Endothelial cell of umbilical vein (primary cell): ENCODE data around the gene MOB4. TPM values are rescaled to one million over a fixed set of nuclear protein-coding genes. Genes with fewer than 3 reads are reported as not detected.

Source experiments
- BruUV-seq: library from RNA; stranded (reverse); fragments of 400-500 nt; replicated peaks from 2 replicates; lab custom pipeline; 2021; lab: Mats Ljungman, UMichigan
- CTCF ChIA-PET: fragments of 300-600, 350-600 bp; sonication (Branson Sonifier 250); formaldehyde crosslinking; loops from one replicate; lab custom pipeline; 2021; ENCODE audit warnings: antibody characterized with exemption, inconsistent platforms; lab: Charles Lee
- POLR2A ChIA-PET: fragments of 300-600, 350-600 bp; sonication (Branson Sonifier 250); formaldehyde crosslinking; loops from one replicate; lab custom pipeline; 2021; ENCODE audit warnings: antibody characterized with exemption, inconsistent platforms; lab: Charles Lee
- DNase-seq: peaks from one replicate; pipeline ENCODE4 v3.0.0-alpha.2; 2011; ENCODE audit warnings: low read depth, low spot score
- FAIRE-seq: peaks from 2 replicates; lab custom pipeline; 2011; peaks lifted over from hg19 to GRCh38; lab: Jason Lieb, UNC
- H2AFZ ChIP-seq: 2 replicates; pipeline ENCODE4 v1.6.0; 2012; ENCODE audit warnings: low read depth, low read length, control low read depth, inconsistent platforms
- H3K27ac ChIP-seq: 2 replicates; pipeline ENCODE4 v1.5.1; 2011; ENCODE audit warnings: low read depth, mild to moderate bottlenecking, control low read depth, low read length, moderate library complexity; ENCODE audit not compliant: insufficient read depth
- H3K27me3 ChIP-seq, 2 experiments: 2 replicates each; pipeline versions ENCODE4 v1.6.0 to v1.6.1; 2011; ENCODE audit warnings: low read length in 2 of 2, mixed read lengths in 1 of 2; ENCODE audit not compliant: control insufficient read depth in 2 of 2, insufficient read depth in 2 of 2
- H3K36me3 ChIP-seq, 2 experiments: 2 replicates in 1 of 2; 3 replicates in 1 of 2; pipeline ENCODE4 v1.5.1; 2011; ENCODE audit warnings: low read length in 2 of 2, mild to moderate bottlenecking in 1 of 2, moderate library complexity in 1 of 2; ENCODE audit not compliant: control insufficient read depth in 2 of 2, insufficient read depth in 2 of 2; ENCODE audit errors: extremely low read depth in 1 of 2
- H3K4me1 ChIP-seq: 3 replicates; pipeline ENCODE4 v1.5.1; 2011; ENCODE audit warnings: mild to moderate bottlenecking, low read length; ENCODE audit not compliant: control insufficient read depth, insufficient read depth; ENCODE audit errors: extremely low read depth
- H3K4me2 ChIP-seq: 2 replicates; pipeline ENCODE4 v1.6.1; 2011; ENCODE audit warnings: low read length, control low read depth, mixed read lengths; ENCODE audit not compliant: insufficient read depth
- H3K4me3 ChIP-seq, 3 experiments: fragments of 200-600 bp in 1 of 3; sonication (generic), shearing (Covaris generic) in 1 of 3; replicated peaks in 1 of 3; 2 replicates each; pipeline ENCODE4 v1.5.1; 2011 to 2016; ENCODE audit warnings: control low read depth in 3 of 3, low read length in 3 of 3, mild to moderate bottlenecking in 2 of 3, inconsistent platforms in 1 of 3, low read depth in 1 of 3, moderate library complexity in 1 of 3; ENCODE audit not compliant: insufficient read depth in 1 of 3
- H3K79me2 ChIP-seq: 2 replicates; pipeline ENCODE4 v1.6.0; 2012; ENCODE audit warnings: low read length, inconsistent platforms; ENCODE audit not compliant: control insufficient read depth, insufficient read depth
- H3K9ac ChIP-seq: replicated peaks from 2 replicates; pipeline ENCODE3; 2011; ENCODE audit warnings: low read length, control low read depth; ENCODE audit not compliant: insufficient read depth; ENCODE audit errors: extremely low read depth
- H3K9me1 ChIP-seq: replicated peaks from 3 replicates; pipeline ENCODE4 v1.6.0; 2011; ENCODE audit warnings: mild to moderate bottlenecking, low read length; ENCODE audit not compliant: control insufficient read depth, insufficient read depth; ENCODE audit errors: extremely low read depth
- H3K9me3 ChIP-seq: replicated peaks from 2 replicates; pipeline ENCODE4 v1.5.1; 2012; ENCODE audit warnings: low read length, inconsistent platforms; ENCODE audit not compliant: control insufficient read depth, insufficient read depth
- H4K20me1 ChIP-seq: replicated peaks from 2 replicates; pipeline ENCODE3; 2011; ENCODE audit warnings: mild to moderate bottlenecking, low read length; ENCODE audit not compliant: control insufficient read depth, insufficient read depth; ENCODE audit errors: extremely low read depth
- CTCF ChIP-seq, 2 donors: IDR thresholded peaks; 1 replicate in 1 of 2; 2 replicates in 1 of 2; pipeline ENCODE4 v1.5.1; 2011; ENCODE audit warnings: low read length in 2 of 2, mild to moderate bottlenecking in 2 of 2, moderate library complexity in 2 of 2, control low read depth in 1 of 2, inconsistent platforms in 1 of 2, low read depth in 1 of 2; ENCODE audit not compliant: insufficient read depth in 1 of 2; ENCODE audit errors: extremely low read depth in 1 of 2
- EZH2 ChIP-seq: IDR thresholded peaks from 2 replicates; pipeline ENCODE4 v1.6.1; 2012; ENCODE audit warnings: borderline replicate concordance, low read depth, mild to moderate bottlenecking, moderate library complexity, low read length, inconsistent platforms; ENCODE audit not compliant: severe bottlenecking
- FOS ChIP-seq: IDR thresholded peaks from 2 replicates; pipeline ENCODE4 v1.6.1; 2011; ENCODE audit warnings: mild to moderate bottlenecking, low read length, moderate library complexity, borderline replicate concordance; ENCODE audit not compliant: insufficient read depth
- GATA2 ChIP-seq: IDR thresholded peaks from 2 replicates; pipeline ENCODE4 v1.7.0; 2011; ENCODE audit warnings: low read depth, mild to moderate bottlenecking, moderate library complexity, mixed read lengths, low read length; ENCODE audit not compliant: insufficient read length, insufficient read depth
- JUN ChIP-seq: IDR thresholded peaks from 2 replicates; pipeline ENCODE4 v1.6.1; 2011; ENCODE audit warnings: borderline replicate concordance, low read depth; ENCODE audit not compliant: insufficient read length, insufficient read depth
- MYC ChIP-seq: IDR thresholded peaks from one replicate; pipeline ENCODE4 v1.6.1; 2011; ENCODE audit warnings: mild to moderate bottlenecking, low read depth, low read length
- POLR2A ChIP-seq: IDR thresholded peaks from 2 replicates; pipeline ENCODE4 v1.6.1; 2012; ENCODE audit warnings: low read depth, mild to moderate bottlenecking, control low read depth, low read length
- POLR2AphosphoS5 ChIP-seq: IDR thresholded peaks from 2 replicates; pipeline ENCODE4 v1.6.1; 2012; ENCODE audit warnings: low read depth, mild to moderate bottlenecking, control low read depth, low read length, moderate library complexity; ENCODE audit not compliant: insufficient read depth
- dilution Hi-C: fragments of 300-500 bp; cut with MboI; formaldehyde crosslinking; loops from one replicate; pipeline ENCODE4 v1.15.0; 2019; ENCODE audit warnings: low sequenced_read_pairs; ENCODE audit not compliant: extremely low pct_ligation_motif_present
- intact Hi-C: fragments of 100-400 bp; cut with micrococcal nuclease; formaldehyde crosslinking; loops from one replicate; pipeline ENCODE4 v1.10.0; 2022
- polyA plus RNA-seq, 4 experiments: library from polyadenylated mRNA; depleted of rRNA in 3 of 4; stranded (reverse) in 3 of 4; unstranded in 1 of 4; fragments of >200 nt; gene quantifications; 2 replicates each; pipeline versions ENCODE4 v1.2.1 to v1.2.3, GENCODE V29; 2011 to 2012; ENCODE audit warnings: missing spikeins in 1 of 4
- total RNA-seq: library from RNA; stranded (reverse); gene quantifications from 2 replicates; pipeline ENCODE4 v1.2.3, GENCODE V29; 2021
- TF ChIP-seq, protein P1 (sequence below): IDR thresholded peaks from 2 replicates; pipeline ENCODE4 v1.6.1; 2011; ENCODE audit not compliant: insufficient read depth, insufficient read length

The MOB4 gene
- total and polyA plus RNA-seq, 2 donors (not counting 3 experiments of a cell fraction or from before 2014, with no cell fraction given) = 23.9 to 27.9 TPM

GRCh38 chr2:197477797-197478196 is 38.1 kb upstream of the MOB4 start:
- Histone ChIP-seq H2AFZ (no peak overlapping the region), H3K9me1 (no peaks in the 10 kb centered on the region), H4K20me1 (no peaks in the 10 kb centered on the region), H3K4me3 (no peak overlapping the region), H3K27ac (no peak overlapping the region), H3K4me1 (no peaks in the 10 kb centered on the region), H3K27me3 (no peaks in the 10 kb centered on the region), H3K9ac (no peak overlapping the region), H3K9me3 (no peaks in the 10 kb centered on the region), H3K4me2 (no peak overlapping the region), H3K36me3 (peaks cover 0 to 10% of the 10 kb centered on the region in 2 experiments), H3K79me2 (no peaks in the 10 kb centered on the region)
- TF ChIP-seq EZH2 = no peak
- no TSS peak for BruUV-seq
- POLR2A ChIA-PET = no interaction called here
- DNase-seq = no peak
- intact Hi-C loops = no loop called here
- peak; percentile 8 for FAIRE-seq
- dilution Hi-C loops = no loop called here
- CTCF ChIA-PET = no interaction called here

- BruUV-seq = no TSS peak
- Histone ChIP-seq H3K79me2 (no peaks in the 10 kb centered on the region), H3K4me2 (no peak overlapping the region), H3K27me3 (no peaks in the 10 kb centered on the region), H3K9ac (no peak overlapping the region), H3K36me3 (peaks cover 0 to 1% of the 10 kb centered on the region in 2 experiments), H3K27ac (no peak overlapping the region), H3K4me1 (no peaks in the 10 kb centered on the region), H3K9me3 (peaks cover 2% of the 10 kb centered on the region), H4K20me1 (no peaks in the 10 kb centered on the region), H2AFZ (no peak overlapping the region), H3K4me3 (no peak overlapping the region), H3K9me1 (no peaks in the 10 kb centered on the region)
- FAIRE-seq (no peak), DNase-seq (no peak)
- TF ChIP-seq POLR2AphosphoS5 (no peak), GATA2 (no peak), FOS (no peak), CTCF (IDR thresholded peaks at IDR 0.05; ENCODE audit: extremely low read depth in 1 of 2, insufficient read depth in 1 of 2, low read depth in 1 of 2, low read length in 2 of 2) (no peak), EZH2 (no peak), JUN (no peak), POLR2A (no peak), MYC (no peak)
- TF ChIP-seq, protein P1, sequence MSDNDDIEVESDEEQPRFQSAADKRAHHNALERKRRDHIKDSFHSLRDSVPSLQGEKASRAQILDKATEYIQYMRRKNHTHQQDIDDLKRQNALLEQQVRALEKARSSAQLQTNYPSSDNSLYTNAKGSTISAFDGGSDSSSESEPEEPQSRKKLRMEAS = no peak
- intact Hi-C loops (no loop called here), dilution Hi-C loops (no loop called here)
- POLR2A ChIA-PET = no interaction called here
- CTCF ChIA-PET = no interaction called here
Measured at GRCh38 chr2:197480165-197481036, 35.5 kb upstream of the MOB4 start.
